ENCODE data around the gene BSDC1. TPM values are rescaled to one million over a fixed set of nuclear protein-coding genes. Genes with fewer than 3 reads are reported as not detected.
A peak's percentile ranks its signal among the peaks of the same experiment; 100 is the strongest.

BSDC1 gene
- total RNA-seq, 1 experiment from 2014 or later = 47.0 TPM

DNA sequence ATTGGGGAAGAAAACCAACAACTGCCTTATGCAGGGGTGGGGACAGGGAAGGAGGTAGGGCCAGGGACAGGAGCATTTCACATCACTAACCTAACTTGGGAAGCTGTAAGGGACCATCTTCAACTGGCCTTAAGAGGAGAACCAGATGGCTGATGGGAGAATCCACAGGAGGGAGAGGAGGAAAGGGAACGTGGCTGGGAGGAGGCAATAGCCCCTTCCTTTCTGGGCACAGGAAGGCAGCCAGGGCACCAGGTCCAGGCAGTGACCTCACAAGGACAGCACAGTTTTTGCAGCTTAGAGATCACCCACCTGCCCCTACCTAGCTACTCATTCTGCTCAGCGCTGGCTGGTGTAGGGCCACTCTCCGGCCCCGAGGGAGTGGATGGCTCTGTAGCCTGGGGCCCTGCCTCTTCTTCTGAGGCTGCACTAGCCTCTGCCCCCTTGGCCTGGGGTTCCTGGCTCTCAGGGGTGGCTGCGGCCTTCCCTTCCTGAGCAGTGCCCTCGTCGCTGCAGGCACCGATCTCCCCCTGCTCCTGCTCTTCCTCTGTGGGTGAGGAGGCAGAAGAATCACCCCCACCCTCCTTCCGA is 59.9 kb downstream of the BSDC1 start:
- peak overlapping the region; percentile 93 for H3K4me2 ChIP-seq (ENCODE audit: low read length)

More for the DNA sequence above, 59.9 kb downstream of the BSDC1 start:
- no peaks in the 10 kb centered on the region for H3K9me2 ChIP-seq (ENCODE audit: insufficient read depth)
- peaks cover 22 to 62% of the 10 kb centered on the region in 2 experiments for H3K4me1 ChIP-seq (ENCODE audit: control insufficient read depth in 1 of 2, insufficient read depth in 2 of 2, low read length in 2 of 2)
- TF ChIP-seq, protein P1, sequence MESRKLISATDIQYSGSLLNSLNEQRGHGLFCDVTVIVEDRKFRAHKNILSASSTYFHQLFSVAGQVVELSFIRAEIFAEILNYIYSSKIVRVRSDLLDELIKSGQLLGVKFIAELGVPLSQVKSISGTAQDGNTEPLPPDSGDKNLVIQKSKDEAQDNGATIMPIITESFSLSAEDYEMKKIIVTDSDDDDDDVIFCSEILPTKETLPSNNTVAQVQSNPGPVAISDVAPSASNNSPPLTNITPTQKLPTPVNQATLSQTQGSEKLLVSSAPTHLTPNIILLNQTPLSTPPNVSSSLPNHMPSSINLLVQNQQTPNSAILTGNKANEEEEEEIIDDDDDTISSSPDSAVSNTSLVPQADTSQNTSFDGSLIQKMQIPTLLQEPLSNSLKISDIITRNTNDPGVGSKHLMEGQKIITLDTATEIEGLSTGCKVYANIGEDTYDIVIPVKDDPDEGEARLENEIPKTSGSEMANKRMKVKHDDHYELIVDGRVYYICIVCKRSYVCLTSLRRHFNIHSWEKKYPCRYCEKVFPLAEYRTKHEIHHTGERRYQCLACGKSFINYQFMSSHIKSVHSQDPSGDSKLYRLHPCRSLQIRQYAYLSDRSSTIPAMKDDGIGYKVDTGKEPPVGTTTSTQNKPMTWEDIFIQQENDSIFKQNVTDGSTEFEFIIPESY (IDR thresholded peaks at IDR 0.05; ENCODE audit: extremely low read depth, insufficient replicate concordance, low read length) = no peak
- TF ChIP-seq CBX3 (IDR thresholded peaks at IDR 0.05; ENCODE audit: low read depth) (no peak), YY1 (IDR thresholded peaks at IDR 0.05; ENCODE audit: extremely low read depth, insufficient replicate concordance, low read depth, low read length) (no peak), POLR2AphosphoS5 (IDR thresholded peaks at IDR 0.05; ENCODE audit: low read depth, low read length) (peak; percentile 33; the same call in 1 of the 2 replicates), EGR1 (IDR thresholded peaks at IDR 0.05; ENCODE audit: low read depth) (no peak), SRF (IDR thresholded peaks at IDR 0.05; ENCODE audit: low read depth) (no peak), TCF7L2 (IDR thresholded peaks at IDR 0.05; ENCODE audit: borderline replicate concordance, extremely low read depth, insufficient read depth, insufficient read length) (no peak), CTCF (IDR thresholded peaks at IDR 0.05 in 2 of 3, conservative IDR thresholded peaks at IDR 0.05 in 1 of 3; ENCODE audit: borderline replicate concordance in 1 of 3, insufficient read depth in 1 of 3, low read depth in 2 of 3, low read length in 2 of 3) (no peak)
- ChIA-PET RAD21 (ENCODE audit: low non-redundant PET in 1 of 2, low total read pairs in 2 of 2, uncharacterized antibody in 2 of 2, unreplicated experiment in 2 of 2) (no interaction called here), CTCF (no interaction called here), POLR2A (interaction anchor here (0.7 kb wide), 2 partner anchors 9 to 17 kb away, joined by 3 read pairs; no protein-coding TSS in a partner anchor)
- peak overlapping the region; percentile 78 for H3K9ac ChIP-seq (ENCODE audit: low read length)
- intact Hi-C loops (cut with micrococcal nuclease) = no loop called here
- DNase-seq (ENCODE audit: low read depth, low spot score) (no peak), ATAC-seq (no peak)
- BruUV-seq (replicated peaks) = no TSS peak
- peak overlapping the region; percentile 61 to 77 for H3K4me3 ChIP-seq (replicated peaks in 1 of 2; ENCODE audit: low read depth in 1 of 2, low read length in 2 of 2)
- H3K9me3 ChIP-seq (ENCODE audit: control insufficient read depth in 1 of 2, insufficient read depth in 1 of 2, low read depth in 1 of 2, low read length in 2 of 2) = no peaks in the 10 kb centered on the region
- H3K79me2 ChIP-seq (ENCODE audit: insufficient read depth, low read length) = peaks cover 24% of the 10 kb centered on the region
- H3K27me3 ChIP-seq (ENCODE audit: insufficient read depth, low read length) = no peaks in the 10 kb centered on the region
- peaks cover 6 to 35% of the 10 kb centered on the region in 2 experiments; a peak in 3 of 4 replicates for H3K36me3 ChIP-seq (ENCODE audit: control insufficient read depth in 1 of 2, insufficient read depth in 2 of 2, low read length in 2 of 2)
- H2AFZ ChIP-seq (ENCODE audit: low read depth, low read length, poor library complexity, severe bottlenecking) = no peak overlapping the region
- peak overlapping the region; percentile 70; the same call in 1 of the 2 replicates for H3K27ac ChIP-seq (ENCODE audit: low read depth, low read length)
- H4K20me1 ChIP-seq (ENCODE audit: insufficient read depth) = no peaks in the 10 kb centered on the region

Data from HCT116 (cell line).